GM21717 (cell line): ENCODE measurements around the gene BCAM.
"Not testable (repeated sequence)": the region's sequence is repeated elsewhere in the genome, so short reads cannot be mapped to it uniquely, and the experiment has no call there.

Experiments
- ATAC-seq: cut with Tn5 transposase; IDR thresholded peaks from one replicate; pipeline ENCODE4 v1.9.1; 2021; ENCODE audit warnings: mild to moderate bottlenecking, moderate library complexity; ENCODE audit not compliant: unreplicated experiment

The BCAM gene

GRCh38 chr19:44808463-44809371 lies at the start of gene BCAM:
Gene BCAM, plus strand, starts transcription at chr19:44809103. Its CDS starts 22 bp downstream, at chr19:44809125.
- ATAC-seq, result no peak

DNA sequence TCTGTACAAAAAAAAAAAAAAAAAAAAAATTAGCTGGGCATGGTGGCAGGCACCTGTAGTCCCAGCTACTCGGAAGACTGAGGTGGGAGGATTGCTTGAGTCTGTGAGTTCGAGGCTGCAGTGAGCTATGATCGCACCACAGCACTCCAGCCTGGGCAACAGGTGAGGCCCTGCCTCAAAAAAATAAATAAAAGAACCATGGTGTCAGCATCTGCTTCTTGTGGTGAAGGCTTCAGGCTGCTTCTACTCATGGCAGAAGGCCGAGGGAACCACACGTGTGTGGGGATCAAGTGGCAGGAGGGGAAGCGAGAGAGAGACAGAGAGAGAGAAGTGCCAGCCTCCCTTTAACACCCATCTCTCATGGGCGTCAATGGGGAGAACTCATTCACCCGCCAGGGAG lies 46.9 kb upstream of the BCAM start:
- ATAC-seq, result no peak

DNA sequence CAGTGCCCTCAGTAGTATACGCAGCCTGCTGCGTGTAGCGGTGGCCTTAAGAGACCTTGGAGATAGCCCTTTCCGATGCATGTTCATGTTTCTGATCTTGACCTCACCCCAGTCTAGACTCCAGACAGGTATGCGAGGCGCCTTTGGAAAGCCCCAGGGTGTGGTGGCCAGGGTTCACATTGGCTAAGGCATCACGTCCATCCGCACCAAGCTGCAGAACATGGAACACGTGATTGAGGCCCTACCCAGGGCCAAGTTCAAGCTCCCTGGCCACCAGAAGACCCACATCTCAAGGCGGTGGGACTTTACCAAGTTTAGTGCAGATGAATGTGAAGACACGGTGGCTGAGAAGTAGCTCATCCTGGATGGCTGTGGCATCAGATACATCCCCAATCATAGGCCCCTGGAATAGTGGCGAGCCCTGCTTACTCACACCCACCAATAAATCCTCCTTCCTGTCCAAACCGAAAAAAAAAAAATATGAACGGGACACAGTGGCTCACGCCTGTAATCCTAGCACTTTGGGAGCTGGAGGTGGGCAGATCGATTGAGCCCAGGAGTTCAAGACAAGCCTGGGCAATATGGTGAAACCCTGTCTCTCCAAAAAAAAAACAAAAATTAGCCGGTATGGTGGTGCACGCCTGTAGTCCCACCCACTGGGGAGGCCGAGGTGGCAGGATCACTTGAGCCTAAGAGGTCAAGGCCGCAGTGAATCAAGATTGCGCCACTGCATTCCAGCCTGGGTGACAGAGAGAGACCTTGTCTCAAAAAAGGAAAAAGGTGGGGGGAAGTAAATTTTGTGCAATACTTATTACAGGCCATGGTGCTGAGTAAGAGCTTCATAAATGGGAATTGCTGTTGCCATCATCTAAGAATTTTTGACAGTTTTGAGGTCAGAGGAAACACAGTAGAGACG lies 43.6 kb upstream of the BCAM start:
- no peak for ATAC-seq

- ATAC-seq, result no peak
These were observed 43.0 kb upstream of the BCAM start for GRCh38 chr19:44765949-44766335.

GRCh38 chr19:44767295-44768180 lies 41.4 kb upstream of the BCAM start:
- ATAC-seq, result no peak

DNA sequence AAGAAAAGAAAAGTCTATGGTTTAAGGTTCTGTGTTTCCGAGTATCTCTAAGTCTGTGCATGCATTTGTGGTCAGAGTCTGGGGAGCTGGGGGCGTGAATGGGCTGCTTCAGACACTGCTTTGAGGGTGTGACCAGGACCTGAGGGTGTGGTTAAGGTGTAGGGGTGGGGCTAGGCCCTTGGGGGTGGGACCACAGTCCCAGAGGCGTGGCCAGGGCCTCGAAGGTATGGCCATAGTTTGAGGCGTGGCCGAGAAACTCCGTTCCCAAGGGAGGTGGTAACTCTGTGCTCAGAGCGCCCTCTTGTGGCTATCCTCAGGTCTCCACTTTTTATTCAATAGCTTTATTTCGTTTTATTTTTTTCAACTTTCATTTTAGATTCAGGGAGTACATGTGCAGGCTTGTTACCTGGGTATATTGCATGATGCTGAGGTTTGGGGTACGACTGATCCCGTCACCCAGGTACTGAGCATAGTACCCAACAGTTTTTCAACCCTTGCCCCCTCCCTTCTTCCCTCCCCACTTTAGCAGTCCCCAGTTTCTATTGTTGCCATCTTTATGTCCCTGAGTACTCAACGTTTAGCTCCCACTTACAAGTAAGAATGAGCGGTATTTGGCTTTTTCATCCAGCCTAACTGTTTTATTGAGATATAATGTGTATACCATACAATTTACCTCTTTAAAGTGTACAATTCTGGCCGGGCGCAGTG lies 38.2 kb upstream of the BCAM start:
- ATAC-seq, result peak; percentile 85

GRCh38 chr19:44772144-44772543 lies 36.8 kb upstream of the BCAM start:
- not testable (repeated sequence) for ATAC-seq

- ATAC-seq, result no peak
These were observed 35.9 kb upstream of the BCAM start for GRCh38 chr19:44772959-44773358.

DNA sequence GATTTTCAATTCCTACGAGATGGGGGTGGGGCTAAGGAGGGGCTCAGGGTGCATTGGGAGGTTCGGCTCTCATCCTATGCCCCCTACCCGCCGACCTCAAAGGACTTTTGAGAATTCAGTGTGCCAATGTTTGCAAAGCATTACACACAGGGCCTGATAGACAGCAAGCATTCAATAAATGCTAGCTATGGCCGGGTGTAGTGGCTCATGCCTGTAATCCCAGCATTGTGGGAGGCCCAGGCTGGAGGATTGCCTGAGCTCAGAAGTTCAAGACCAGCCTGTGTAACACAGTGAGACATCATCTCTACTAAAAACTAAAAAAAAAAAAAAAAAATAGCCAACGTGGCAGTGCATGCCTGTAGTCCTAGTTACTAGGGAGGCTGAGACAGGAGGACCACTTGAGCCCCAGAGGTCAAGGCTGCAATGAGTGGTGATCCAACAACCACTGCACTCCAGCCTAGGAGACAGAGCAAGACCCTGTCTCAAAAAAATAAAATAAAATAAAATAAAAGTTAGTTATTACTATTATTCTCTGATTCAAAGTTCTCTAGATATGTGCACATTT lies 33.1 kb upstream of the BCAM start:
- no peak for ATAC-seq

GRCh38 chr19:44776402-44777096 lies 32.4 kb upstream of the BCAM start:
- ATAC-seq, result no peak

- ATAC-seq, result no peak
These were observed 31.1 kb upstream of the BCAM start, which contains the start of gene CBLC for GRCh38 chr19:44777715-44778347. Gene CBLC, plus strand, starts transcription at chr19:44777890. Its CDS starts 42 bp downstream, at chr19:44777932.

GRCh38 chr19:44779150-44779549 lies 29.8 kb upstream of the BCAM start:
- ATAC-seq, result no peak

DNA sequence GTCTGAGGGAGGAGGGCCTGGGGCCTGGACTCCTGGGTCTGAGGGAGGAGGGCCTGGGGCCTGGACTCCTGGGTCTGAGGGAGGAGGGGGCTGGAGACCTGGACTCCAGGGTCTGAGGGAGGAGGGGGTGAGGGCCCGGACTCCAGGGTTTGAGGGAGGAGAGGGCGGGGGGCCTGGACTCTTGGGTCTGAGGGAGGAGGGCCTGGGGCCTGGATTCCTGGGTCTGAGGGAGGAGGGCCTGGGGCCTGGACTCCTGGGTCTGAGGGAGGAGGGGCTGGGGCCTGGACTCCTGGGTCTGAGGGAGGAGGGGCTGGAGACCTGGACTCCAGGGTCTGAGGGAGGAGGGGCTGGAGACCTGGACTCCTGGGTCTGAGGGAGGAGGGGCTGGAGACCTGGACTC lies 27.2 kb upstream of the BCAM start:
- not testable (repeated sequence) for ATAC-seq

DNA sequence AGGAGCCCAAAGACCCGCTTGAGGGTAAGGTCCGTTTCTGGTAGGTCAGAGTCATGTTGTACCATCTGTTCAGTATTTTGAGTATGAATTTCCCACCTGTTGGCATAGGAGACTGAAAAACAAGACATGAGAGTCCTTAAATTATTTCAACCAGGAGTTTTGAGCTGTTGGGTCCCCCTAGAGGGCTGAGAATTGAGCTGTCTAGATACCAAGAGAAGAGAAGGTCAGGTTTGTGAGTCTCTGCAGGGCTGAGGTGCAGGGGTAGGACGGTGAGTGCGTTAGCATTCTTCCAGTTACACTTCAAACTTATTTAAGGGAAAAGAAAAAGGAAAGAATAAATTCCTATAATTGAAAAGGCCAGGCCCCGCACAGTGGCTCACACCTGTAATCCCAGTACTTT lies 26.2 kb upstream of the BCAM start:
- ATAC-seq, result no peak

- no peak for ATAC-seq
These were observed 25.4 kb upstream of the BCAM start for GRCh38 chr19:44783545-44783944.

GRCh38 chr19:44785271-44785670 lies 23.6 kb upstream of the BCAM start:
- no peak for ATAC-seq

- no peak for ATAC-seq
These were observed 22.9 kb upstream of the BCAM start for GRCh38 chr19:44785993-44786392.

GRCh38 chr19:44788971-44789370 lies 19.9 kb upstream of the BCAM start:
- ATAC-seq, result no peak
